ENCODE data around the gene ZNF445.
"Not testable (repeated sequence)": the region's sequence is repeated elsewhere in the genome, so short reads cannot be mapped to it uniquely, and the experiment has no call there.

Gene ZNF445

DNA sequence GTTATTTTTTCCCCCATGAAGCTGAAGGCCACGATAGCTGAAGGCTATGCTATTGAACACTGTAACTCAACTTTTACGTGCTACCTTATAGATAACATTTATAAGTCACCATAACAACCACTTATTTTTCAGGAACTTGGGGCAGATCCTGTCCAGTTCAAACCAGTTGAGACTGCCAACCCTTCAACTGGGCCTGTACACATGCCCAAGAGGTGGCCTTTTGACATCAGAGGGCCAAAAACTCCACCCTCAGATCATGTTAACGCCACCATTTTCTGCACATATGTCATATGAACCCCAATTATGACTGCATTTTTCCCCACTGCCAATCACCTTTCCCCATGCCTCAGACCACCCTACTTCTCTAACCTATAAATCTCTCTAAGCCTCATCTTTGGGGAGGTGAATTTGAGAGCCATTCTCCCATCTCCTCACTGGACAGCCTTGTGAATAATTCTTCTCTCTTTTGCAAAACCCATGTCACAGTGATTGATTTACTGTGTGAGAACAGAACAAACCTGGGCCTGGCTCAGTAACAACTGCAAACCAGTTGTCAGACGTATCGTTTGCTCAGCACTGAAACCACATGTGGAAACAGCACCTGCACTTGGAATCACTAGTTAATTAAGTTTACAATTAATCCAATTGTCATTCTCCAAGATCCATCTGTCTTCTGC lies 42.5 kb downstream of the ZNF445 start:
- DNase-seq (ENCODE audit: low read depth), result no peak

GRCh38 chr3:44430466-44430865 lies 47.0 kb downstream of the ZNF445 start:
- no peak for DNase-seq (ENCODE audit: low read depth)

DNA sequence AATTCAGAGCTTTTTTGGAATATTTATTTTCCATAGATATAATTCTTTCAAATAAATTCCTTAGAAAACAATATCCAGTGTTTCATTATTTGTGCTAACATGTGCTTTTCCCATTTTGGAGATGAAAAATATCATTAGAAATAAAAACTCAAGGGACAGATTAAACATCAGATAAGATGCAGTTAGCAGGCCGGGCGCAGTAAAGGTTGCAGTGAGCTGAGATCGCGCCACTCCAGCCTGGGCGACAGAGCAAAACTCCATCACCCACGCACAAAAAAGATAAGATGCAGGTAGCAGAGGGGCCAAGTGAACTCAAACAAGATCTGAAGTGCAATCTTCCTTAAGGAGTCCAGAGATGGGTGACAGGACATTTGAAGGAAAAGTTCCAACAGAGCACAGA lies 48.0 kb downstream of the ZNF445 start:
- DNase-seq (ENCODE audit: low read depth), result no peak

GRCh38 chr3:44428910-44429309 lies 48.6 kb downstream of the ZNF445 start:
- DNase-seq (ENCODE audit: low read depth), result no peak

DNA sequence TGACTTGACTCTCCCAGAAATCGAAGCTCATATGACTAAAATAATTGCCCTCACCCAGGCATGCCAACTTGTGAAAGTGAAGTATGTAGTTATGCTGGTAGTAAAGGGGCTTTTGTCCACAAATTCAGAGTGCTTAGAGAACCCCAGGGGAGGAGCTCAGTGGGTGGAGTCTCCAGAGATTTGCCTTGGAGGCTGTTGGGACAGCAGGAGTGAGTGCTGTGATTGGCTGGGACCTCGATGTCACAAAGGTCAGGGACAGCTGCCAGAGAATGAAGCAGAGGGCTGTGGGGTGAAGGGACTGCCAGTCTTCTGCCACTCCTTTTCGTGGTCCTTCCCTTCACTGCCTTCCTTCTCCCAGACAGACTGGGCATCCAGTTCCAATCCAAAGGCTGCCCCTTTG lies 49.8 kb downstream of the ZNF445 start:
- no peak for DNase-seq (ENCODE audit: low read depth)

GRCh38 chr3:44424758-44425157 lies 52.7 kb downstream of the ZNF445 start:
- no peak for DNase-seq (ENCODE audit: low read depth)

GRCh38 chr3:44421280-44421679 lies 56.2 kb downstream of the ZNF445 start:
- DNase-seq (ENCODE audit: low read depth), result no peak

- no peak for DNase-seq (ENCODE audit: low read depth)
These were observed 56.8 kb downstream of the ZNF445 start for GRCh38 chr3:44420676-44421075.

GRCh38 chr3:44419923-44420650 lies 57.4 kb downstream of the ZNF445 start:
- no peak for DNase-seq (ENCODE audit: low read depth)

GRCh38 chr3:44419116-44419922 lies 58.2 kb downstream of the ZNF445 start:
- no peak for DNase-seq (ENCODE audit: low read depth)

DNA sequence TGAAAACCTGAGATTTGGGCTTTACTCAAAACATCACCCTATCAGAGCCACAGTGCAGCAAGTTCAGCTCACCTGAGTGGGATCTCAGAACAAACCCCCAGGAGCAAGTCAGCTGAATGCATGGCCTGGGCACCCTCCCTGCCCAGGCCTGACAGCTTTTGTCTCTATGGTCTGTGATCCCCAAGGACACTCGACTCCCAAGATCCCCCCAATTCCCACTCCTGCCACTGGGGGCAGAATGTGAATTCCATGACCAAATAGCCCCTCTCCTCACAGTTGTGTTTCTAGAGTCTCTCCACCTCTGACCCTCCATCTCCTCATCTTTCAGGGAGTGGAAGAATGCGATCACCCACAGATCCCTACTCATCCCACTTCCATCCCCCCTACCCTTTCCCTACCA lies 58.9 kb downstream of the ZNF445 start:
- no peak for DNase-seq (ENCODE audit: low read depth)

- not testable (repeated sequence) for DNase-seq (ENCODE audit: low read depth)
These were observed 59.4 kb downstream of the ZNF445 start for GRCh38 chr3:44418118-44418517.

DNA sequence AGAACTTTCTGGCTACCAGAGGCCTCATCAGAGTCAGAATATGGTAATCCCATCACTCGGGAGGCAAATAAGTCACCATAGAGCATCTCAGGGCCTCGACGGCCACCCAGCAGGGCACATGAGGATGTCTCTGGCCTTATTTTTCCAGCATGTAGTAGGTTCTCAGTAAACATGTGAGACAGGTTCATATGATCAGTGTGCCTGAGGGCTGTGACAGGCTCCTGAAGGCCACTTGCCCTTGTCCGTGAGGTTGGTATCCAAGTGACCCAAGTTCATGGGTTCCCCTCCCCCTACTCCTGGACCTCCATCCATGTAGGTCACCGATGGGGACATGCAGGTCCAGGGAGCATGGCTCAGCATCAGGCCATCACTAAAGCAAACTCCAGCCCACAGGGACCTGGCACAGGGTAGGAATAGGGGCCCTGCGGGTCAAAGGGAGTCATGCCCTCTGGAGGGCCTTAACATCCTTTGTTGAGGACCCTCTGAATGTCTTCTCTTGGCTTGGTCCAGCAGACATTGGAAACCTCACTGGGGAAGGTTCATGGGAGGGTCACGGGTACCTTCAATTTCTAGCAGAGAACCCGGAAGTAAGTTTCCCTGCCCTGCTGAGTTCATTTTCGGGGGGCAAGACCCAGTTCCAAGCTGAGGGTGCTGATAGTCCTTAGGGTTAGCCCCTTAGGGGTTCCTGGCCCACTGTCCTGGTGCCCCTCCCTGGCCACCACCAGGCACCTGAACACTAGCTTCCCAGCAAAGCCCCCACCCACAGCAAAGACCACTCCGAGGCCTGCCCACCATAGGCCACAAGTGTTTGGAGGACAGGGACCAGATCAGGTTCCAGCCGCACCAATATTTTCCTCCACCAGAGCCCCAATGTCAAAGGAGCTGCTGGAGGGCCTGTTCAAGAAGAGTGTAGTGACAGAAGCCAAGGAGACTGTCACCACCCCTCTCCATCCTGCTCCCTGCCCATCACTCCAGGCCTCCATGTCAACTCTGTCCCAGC lies 61.1 kb downstream of the ZNF445 start:
- no peak for DNase-seq (ENCODE audit: low read depth)

DNA sequence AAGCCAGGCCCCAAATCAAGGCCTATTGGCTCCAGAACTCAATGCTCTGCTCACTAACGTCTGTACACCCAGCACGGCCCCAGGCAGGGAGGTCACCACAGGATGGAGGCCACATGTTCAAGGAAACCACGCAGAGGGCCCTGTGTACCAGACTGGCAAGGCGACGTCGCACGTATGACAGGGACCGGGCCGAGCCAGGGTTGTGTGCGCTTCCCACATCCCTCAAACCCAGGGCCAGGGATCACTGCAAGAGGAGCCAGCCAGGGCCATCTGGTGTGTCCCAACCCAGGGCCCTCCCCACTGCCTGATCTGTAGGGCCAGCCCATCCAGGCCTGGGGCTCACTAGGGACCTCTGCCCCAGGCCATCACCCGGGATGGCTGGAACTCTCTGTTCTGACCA lies 62.0 kb downstream of the ZNF445 start:
- DNase-seq (ENCODE audit: low read depth), result no peak

- DNase-seq (ENCODE audit: low read depth), result no peak
These were observed 62.9 kb downstream of the ZNF445 start for GRCh38 chr3:44414517-44415090.

- DNase-seq (ENCODE audit: low read depth), result no peak
These were observed 65.1 kb downstream of the ZNF445 start for GRCh38 chr3:44412365-44412764.

DNA sequence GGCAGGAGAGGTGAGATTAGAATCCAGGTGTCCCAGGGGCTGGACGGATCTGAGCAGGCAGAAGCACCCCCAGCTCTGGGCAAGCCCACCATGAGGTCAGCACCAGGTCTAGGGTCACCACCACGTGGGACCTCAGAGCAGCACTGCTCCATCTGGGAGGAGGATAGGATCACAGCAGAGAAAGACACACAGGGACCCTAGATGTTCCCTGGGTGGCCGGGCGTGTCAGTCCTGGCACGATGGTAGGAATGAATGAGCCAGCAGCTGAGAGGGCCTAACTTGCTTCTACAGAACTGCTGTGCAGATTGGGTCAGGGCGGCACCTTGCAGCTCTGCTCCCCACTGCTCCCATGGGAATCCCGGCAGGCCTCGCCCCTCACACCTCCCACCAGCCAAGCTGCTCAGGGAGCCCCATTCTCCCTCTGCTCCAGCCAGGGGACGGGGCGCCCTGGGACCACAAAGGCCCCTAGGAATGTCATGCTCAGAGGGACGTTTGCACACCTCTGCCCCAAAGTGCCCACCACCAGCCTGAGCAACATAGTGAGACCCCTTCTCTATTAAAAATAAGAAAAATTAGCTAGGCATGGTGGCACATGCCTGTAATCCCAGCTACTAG lies 66.3 kb downstream of the ZNF445 start:
- no peak for DNase-seq (ENCODE audit: low read depth)

DNA sequence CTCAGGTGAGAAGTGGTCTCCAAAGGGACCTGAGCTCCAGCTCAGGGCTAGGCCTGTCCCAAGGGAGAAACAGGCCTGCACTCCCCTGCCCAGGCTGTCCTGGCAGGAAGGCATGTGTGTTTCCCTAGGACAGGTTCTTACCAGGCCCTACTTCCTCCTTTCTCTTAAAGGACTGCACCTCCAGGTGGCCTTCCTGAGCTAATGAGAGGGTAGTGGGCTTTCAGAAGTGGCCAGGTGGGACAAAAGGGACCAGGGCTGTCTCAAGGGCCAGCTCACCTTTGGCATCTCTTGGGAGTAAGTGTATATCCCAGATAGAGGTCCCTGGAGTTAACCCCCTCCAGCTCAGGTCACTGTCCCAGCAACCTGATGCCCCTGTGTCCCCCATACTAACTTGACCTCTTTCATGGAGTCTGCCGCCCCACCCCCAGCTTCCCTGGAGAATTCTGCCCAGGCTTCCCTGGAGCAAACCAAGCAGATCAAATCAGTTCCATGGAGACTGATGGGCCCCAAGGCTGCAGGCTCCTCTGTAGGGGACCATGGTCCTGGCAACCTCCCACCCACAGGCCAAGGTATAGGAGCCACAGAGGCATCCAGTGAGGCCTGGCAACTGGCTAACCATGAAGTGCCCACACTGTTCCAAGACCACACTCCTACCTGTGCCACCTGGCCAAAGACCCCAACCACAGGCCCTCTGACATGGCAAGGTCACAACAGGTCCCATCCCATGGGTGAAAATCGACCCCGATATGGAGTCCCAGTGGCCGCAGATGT lies 67.6 kb downstream of the ZNF445 start:
- DNase-seq (ENCODE audit: low read depth), result no peak

DNA sequence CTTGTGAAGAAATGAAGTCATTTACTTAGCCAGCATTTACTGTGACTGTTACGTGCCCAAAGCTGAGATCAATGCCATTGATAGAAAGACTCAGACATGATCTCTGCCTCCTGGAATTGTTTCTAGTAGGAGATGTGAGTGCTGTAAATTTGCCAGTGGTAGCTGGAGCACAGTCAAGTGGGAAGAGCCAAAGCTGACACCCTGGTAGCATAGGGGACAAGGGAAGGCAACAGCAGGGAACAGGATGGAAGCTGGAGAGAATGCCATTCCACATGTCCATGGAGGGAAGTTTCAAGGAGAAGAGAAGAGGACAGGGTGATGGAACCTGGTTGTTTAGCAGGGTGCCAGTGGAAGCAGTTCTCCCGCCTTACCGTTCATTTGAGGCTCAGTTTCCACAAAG lies 74.9 kb downstream of the ZNF445 start:
- no peak for DNase-seq (ENCODE audit: low read depth)

DNA sequence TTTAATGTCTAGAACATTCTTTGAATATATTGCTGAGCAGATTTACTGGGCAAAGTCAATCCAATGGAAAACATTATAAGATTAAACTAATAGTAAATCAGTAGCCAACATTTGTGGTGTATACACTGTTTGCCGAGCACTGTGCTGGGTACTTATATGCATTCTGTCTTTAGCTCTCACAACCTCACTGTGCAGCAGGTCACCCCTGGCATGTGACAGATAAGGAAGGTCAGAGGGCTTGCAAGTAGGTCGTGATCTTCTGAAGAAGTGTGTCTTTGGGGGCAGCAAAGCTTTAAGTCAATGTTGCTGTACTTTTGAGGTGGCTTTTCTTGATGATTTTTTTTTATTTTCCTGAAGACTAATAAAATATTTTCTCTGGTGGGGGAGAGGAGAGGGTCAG lies 76.7 kb downstream of the ZNF445 start:
- no peak for DNase-seq (ENCODE audit: low read depth)

Measured in stimulated activated CD8-positive, alpha-beta memory T cell treated with anti-CD3 and anti-CD28 coated beads, Interleukin-4, amount 100 ng/mL, for 24 hours (primary cell).